ENCODE measurements around the gene ZDHHC12. TPM values are rescaled to one million over a fixed set of nuclear protein-coding genes. Genes with fewer than 3 reads are reported as not detected.

ZDHHC12 gene
- total and polyA plus RNA-seq, 2 of the 13 experiments (the other 11 are each of a cell fraction or from before 2014, with no cell fraction given): 25.4 to 28.0 TPM

DNA sequence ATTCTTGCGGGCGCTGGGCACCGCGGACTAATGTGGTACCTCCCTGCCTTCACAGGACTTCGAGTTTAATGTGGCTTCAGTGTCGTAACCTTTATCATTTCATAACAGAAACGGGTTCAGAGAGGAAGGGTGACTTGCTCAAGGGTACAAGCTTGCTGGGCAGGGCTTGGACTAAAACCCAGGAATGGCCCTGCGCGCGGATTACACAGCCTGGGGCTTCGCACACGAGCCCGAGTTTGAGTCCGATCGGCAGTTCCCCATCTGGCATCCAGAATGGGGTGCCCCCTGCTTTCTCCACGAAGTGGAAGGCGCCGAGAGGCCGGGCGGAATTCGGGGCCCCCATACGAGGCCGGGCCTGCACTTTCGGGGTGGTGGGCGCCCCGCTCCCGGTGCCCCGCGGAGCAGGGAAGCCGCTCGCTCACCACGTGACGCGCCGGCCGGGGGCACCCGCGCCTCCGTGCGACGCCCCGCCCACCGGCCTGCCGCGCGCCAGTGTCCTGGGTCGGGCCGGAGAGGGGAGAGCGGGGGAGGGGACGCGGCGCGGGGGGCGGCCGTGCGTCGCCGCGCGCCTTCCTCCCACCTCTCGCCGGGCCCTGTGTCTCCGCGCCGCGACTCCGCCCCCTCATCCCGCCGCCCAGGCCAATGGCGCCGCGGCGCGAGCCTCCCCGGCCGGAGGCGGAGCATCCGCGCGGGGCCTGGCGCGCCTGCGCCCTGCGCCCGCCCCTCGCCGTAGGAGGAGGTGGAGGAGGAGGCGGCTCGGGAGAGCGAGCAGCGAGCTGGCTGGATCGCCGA, 35.2 kb downstream of the ZDHHC12 start, which contains the start of gene SET (continued):
- TF ChIP-seq ZFP91 (CRISPR knock-in tag; IDR thresholded peaks at IDR 0.05; ENCODE audit: borderline replicate concordance) (peak; percentile 62; the same call in 1 of the 2 replicates), ZHX2 (IDR thresholded peaks at IDR 0.05; ENCODE audit: low read depth) (no peak), ZHX2 (CRISPR knock-in tag; IDR thresholded peaks at IDR 0.05; ENCODE audit: borderline replicate concordance) (no peak), USF2 (IDR thresholded peaks at IDR 0.05; ENCODE audit: low read depth, low read length) (peak; percentile 54), USF2 (CRISPR knock-in tag; IDR thresholded peaks at IDR 0.05; ENCODE audit: borderline replicate concordance) (peak; percentile 72; the same call in 1 of the 2 replicates), ZBTB7A (CRISPR knock-in tag; IDR thresholded peaks at IDR 0.05) (0 out of 2 replicates have a peak, but pooled peaks have one; percentile 7), KLF6 (CRISPR knock-in tag; IDR thresholded peaks at IDR 0.05) (no peak; the same call in 1 of the 2 replicates), ZNF749 (CRISPR knock-in tag; IDR thresholded peaks at IDR 0.05; ENCODE audit: borderline replicate concordance) (0 out of 2 replicates have a peak, but pooled peaks have one; percentile 11), HMG20A (CRISPR knock-in tag; IDR thresholded peaks at IDR 0.05; ENCODE audit: borderline replicate concordance) (no peak), TFAP4 (IDR thresholded peaks at IDR 0.05; ENCODE audit: borderline replicate concordance, low read depth) (no peak), ELF4 (CRISPR knock-in tag; IDR thresholded peaks at IDR 0.05; ENCODE audit: borderline replicate concordance) (no peak), ZNF7 (CRISPR knock-in tag; IDR thresholded peaks at IDR 0.05) (no peak), ZKSCAN8 (CRISPR knock-in tag; IDR thresholded peaks at IDR 0.05; ENCODE audit: borderline replicate concordance) (no peak), SUZ12 (IDR thresholded peaks at IDR 0.05; ENCODE audit: low read depth, low read length) (no peak), ZNF574 (CRISPR knock-in tag; IDR thresholded peaks at IDR 0.05) (peak; percentile 69; the same call in 1 of the 2 replicates)

Data from HepG2 (cell line).